Amniotic epithelial cell (primary cell): ENCODE results near the gene MTF2.
"Not testable (repeated sequence)": the region's sequence is repeated elsewhere in the genome, so short reads cannot be mapped to it uniquely, and the experiment has no call there.

Experiments
- DNase-seq: peaks from one replicate; pipeline ENCODE4 v3.0.0-alpha.2; 2010; ENCODE audit warnings: low read depth

MTF2 gene

DNA sequence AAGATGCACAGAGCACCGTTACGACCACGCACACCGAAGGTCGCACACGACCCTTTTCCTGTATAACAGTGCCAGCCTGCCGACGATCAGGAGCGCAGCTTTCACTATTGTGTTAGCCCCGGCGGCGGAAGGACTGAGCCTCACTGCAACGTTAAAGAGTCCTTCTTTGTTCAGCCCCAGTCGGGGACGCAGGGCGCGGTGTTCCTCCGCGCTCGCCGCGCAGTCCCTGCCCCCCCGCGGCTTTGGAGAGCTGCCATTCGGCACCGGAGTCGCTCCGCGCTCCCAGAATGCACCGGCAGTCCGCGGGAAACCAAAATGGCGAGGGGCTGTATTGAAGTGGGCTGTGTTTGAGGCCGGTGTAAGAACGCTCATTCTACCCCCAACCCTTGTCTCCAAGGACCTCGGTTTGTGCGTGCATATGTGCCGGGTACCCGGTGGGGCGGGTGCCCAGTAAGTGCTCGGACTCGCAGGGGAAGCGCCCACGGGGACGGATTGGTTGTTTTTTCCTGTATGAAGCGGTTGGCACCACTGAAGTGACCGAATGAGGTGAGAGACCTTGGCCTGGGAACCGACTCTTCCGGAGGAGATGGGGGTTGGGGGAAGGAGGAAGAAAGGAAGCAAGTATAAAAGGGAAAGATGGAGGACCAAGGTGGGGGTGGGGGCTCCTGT, at the start of gene MTF2:
MTF2 (plus strand) TSS at position 298 of the 669 bp plus-strand sequence; CDS start at position 542, 244 bp downstream.
- peak; percentile 97 for DNase-seq

DNA sequence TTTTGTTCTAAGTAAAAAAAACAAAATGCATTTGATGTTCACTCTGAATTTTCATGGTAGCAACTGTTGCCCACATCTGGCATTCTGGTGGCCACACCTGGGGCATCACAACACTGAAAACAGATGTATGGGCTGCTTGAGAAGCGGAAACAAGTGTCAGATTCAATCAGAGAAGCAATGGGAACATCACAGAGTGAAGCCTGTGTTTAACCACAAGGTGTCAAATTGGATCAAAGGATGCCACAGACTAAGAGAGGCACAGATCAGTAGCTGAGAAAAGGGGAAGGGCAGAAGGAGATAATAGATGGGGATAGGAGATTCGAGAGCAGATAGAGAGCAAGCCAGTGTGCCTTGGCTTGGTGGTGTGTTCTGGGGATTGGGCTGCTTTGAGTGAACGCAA, 49.8 kb upstream of the MTF2 start:
- no peak for DNase-seq

DNA sequence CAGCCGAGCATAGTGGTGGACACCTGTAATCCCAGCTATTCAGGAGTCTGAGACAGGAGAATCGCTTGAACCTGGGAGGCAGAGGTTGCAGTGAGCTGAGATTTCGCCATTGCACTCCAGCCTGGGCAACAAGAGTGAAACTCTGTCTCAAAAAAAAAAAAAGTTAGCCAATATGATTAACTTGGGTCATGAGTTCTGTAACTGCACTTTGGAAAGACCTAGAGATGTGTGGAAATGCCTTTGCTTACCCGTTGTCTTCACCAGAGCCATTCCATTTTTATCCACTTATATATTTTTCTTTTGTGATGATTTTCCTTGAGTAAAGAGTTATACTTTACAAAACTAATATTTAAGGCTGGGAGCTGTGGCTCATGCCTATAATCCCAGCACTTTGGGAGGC, 48.9 kb upstream of the MTF2 start:
- DNase-seq, result not testable (repeated sequence)

DNA sequence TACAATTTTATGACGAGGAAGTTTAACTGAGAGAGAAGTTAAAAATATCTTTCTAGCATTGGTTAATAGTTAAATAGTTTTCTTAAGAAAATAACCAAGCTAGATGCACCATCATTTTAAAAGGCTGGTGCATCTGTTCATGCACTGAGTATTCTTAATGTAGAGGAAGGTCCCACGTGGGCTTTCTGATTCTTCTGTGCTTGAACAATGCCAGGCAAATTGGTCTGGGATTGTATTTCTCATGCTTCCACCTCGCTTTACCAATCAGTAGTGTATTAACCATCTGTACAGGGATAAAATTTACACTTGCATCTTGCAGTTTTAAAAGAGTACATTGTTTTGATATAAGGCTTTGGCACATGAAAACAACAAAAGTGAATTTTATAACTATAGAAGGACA, 47.4 kb upstream of the MTF2 start:
- no peak for DNase-seq

DNA sequence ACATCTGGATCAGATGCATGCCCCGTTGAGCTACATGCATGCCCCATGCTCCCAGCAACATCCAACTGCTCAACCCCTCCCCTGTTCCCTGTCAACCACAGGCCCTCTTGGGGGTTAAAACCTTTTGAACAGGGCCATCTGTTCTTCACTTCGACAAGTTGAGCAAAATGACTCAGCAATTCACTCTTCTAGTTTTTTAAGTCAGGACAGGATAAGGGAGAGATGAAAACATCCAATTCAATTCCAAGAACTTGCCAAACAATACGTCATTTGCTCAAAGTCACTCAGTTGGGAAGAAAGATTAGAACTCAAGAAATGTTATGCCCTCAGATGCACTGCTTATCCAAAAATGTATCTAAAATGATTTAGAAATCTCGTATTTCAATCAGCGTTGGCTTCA, 46.1 kb upstream of the MTF2 start:
- no peak for DNase-seq

DNA sequence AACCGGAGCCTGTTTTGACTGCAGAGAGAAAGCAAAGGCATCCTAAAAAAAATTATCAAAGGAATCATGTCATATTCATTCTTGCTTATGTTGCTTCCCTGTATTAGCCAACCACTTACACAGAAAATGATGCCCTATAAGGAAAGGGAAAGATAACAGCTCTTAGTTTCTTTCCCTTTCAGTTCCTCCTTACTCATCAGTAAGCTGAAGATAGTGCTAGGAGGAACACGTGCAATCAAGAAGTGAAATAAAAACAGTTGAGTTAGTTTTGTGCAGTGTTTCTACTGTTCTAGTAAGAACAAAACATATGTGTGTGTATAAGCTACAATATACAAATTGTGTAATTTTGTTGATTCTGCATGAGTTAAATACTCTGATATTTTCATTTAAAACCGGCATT, 45.3 kb upstream of the MTF2 start:
- DNase-seq, result peak; percentile 74

DNA sequence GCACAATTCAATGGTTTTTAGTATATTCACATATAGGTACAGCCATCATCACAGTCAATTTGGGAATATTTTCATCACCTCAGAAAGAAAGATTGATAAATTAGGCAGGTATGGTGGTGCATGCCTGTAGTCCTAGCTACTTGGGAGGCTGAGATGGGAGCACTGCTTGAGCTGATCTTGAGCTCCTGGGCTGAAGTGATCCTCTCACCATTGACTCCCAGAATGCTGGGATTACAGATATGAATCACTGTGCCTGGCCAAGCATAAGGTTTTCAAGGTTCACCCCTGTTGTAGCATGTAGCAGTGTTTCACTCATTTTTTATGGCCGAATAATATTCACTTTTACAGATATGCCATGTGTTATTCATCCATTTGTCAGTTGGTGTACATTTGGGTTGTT, 44.7 kb upstream of the MTF2 start:
- no peak for DNase-seq

DNA sequence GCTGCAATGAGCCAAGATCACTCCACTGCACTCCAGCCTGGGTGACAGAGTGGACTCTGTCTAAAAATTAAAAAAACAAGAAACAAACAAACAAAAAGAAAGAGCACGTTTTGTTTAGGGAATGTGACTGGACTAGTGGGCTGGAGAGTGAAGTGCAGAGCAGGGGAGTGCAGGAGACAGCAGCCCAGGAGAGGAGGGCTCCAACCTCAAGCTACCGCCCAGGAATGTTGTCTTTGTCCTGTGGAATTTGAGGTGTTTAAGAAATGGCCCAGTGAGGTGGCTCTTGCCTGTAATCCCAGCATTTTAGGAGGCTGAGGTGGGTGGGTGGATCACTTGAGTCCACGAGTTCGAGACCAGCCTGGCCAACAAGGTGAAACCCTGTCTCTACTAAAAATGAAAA, 42.4 kb upstream of the MTF2 start:
- DNase-seq, result no peak

DNA sequence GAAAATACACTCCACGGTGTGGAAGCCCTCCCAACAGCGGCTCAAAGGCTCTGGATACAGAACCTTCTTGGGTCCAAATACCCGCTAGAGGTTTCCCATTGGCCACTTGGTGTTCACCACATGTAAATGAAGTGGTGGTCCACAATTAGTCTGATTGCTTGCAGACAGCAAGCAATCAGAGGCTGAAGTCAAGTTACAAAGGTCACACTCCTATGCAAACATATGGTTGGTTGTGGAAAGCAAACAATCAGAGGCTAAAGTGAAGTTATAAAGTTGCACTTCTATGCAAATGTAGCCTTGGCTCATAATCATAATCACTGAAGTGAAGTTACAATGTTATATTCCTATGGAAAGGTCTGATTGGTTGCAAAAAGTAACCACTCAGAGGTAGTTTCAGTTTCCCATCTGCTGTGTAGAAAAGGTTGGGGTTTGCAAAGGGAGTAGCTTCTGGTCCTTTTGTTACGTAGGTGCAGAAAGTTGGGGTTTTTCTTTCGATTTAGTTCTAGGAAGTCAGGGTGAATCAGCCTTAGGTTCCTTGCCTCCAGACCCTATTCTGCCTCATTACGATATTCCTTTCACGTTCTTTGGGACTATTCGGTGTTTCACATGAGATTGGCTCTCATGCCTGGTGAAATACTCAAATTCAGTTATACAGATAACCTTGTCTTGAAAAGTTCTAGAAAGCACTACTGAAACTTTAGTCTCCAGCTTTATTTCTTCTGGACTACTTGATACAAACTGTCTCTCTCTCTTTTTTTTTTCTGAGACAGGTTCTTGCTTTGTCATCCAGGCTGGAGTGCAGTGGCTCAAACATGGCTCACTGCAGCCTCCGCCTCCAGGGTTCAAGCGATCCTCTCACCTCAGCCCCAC, 36.7 kb upstream of the MTF2 start:
- DNase-seq, result no peak

DNA sequence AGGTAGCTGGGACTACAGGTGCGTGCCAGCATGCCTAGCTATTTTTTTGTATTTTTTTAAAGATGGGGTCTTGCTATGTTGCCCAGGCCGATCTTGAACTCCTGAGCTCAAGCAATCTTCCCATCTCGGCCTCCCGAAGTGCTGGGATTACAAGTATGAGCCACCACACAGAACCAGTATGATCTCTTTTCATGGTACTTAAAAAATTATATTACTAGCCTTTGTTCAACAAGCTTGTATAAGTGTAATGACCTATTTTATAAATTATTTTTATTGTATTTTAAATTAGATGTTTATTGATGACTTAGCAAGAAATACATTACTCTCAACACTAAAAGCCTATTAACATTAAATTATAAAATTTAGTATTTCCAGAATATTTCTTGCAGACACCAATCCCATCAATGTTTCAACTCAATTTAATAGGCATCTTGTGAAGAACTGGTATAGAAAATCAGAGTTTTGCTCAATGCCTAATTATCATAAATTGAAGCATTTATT, 36.0 kb upstream of the MTF2 start:
- DNase-seq, result no peak

DNA sequence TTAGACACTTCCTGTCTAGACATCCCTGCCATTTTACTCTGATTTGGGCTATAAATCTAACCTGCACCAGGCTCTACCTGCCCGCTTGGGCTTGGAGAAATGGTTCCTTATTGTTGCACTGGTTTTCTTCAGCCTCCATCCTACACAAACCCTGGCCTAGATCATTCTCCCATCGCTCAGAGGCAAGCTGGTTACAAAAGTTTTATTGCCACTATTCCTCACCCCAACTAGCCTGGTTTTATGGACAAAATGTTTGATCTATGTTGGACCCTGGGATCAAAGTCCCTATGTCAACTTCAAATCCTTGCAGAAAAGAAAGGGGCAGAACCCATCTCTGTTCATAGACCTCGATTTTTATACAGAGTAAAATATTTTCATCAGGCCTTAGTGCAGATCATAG, 31.5 kb upstream of the MTF2 start:
- no peak for DNase-seq

DNA sequence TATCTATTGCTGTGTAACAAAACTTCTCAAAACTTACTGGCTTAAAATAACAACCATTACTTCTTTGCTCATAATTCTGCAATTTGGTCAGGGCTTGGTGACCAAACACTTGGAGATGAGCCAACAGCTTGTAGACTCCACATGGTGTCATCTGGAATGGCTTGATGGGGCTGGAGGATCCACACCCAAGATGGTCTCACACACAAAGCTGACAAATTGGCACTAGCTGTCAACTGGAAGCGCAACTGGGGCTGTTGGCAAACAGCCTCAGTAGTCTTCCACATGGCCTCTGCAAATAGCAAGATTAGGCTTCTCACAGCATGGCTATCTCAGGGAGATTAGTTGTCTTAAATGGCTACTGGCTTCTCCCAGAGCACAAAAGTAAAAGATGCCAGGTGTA, 27.1 kb upstream of the MTF2 start:
- no peak for DNase-seq

DNA sequence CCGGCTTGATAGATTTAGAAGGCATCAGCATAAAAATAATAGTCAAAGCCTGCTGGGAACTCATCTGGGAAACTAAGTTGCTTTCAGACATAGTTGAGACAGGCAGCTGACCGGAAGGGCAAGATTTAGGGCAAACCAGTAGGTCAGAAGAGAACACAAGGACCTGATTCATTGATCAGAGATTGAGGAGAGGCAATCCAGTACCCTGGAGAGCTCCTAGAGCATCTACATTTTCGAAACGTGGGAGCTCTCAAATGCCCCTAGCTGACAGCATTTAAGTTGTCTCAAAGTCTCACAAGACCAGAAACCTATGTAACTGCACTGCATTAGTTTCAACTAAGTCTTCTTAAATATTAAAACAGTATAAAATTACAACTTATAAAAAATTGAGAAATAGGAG, 22.9 kb upstream of the MTF2 start:
- DNase-seq, result peak; percentile 33

DNA sequence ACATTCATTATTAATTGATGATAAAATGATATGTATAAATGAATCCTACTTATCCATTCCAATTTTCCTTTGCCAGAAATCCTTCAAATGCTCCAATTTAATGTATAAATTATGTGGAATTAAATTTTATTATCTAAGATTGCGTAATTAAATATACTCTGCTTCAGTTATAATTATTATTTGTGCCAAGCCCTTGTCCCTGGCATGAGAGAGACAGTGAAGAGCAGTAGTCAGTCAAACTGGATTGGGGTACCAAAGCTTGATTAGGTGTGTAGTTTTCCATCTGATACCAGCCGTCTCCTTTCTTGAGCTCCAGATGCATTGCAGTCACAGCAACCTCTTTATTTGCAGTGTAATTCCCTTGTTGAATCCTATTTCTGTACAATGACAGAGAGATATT, 22.4 kb upstream of the MTF2 start:
- no peak for DNase-seq

DNA sequence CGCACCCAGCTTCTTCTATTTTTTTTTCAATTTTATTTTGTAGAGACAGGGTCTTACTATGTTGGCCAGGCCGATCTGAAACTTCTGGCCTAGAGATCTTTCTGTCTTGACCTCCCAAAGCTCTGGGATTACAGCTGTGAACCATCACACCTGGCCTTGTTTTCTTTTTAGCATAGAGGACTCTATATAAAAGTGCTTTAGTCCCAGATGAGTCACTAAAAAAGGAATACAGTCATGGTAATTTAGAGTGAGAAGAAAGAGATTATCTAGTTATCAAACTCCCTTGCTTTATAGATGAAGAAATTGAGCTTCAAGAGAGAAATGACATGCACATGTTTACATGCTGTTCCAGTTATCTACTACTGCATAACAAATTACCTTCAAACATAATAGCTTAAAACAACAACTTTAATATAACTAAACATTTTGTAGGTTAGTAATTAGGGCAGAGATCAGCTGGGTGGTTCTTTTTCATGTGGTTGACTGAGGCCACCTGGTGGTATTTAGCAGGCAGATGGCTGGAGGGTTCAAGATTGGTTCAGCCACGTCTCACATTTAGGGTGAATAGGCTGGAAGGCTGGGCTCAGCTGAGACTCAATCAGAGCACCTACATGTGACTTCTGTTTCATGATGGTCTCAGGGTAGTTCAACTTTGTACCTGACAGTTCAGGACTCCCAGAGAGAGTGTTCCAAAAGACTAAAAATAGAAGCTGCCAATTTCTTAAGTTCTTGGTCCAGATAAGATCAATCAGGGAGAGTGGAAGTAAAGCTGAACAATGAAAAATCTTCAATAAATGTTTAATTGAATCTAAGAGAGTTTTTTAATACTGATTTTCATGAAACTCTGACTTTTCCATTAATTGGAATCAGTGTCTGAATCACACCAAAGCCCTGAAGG, 16.9 kb upstream of the MTF2 start:
- peak; percentile 48 for DNase-seq

DNA sequence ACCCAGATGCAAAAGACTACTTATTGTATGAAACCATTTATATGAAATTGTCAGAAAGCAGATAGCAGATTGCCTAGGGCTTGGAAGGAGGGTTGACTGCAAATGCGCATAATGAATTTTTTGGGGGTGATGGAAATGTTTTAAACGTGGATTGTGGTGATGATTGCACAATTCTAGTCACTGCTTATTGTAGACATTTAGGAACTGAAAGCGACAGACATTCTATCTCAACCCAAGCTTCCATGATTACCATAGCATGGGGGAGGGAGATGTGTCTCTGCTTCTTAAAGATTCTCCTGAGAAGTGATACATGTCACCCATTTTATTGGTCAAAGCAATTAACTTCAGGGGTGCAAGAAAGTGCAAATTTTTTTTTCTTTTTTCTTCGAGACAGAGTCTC, 2.8 kb upstream of the MTF2 start:
- DNase-seq, result no peak

DNA sequence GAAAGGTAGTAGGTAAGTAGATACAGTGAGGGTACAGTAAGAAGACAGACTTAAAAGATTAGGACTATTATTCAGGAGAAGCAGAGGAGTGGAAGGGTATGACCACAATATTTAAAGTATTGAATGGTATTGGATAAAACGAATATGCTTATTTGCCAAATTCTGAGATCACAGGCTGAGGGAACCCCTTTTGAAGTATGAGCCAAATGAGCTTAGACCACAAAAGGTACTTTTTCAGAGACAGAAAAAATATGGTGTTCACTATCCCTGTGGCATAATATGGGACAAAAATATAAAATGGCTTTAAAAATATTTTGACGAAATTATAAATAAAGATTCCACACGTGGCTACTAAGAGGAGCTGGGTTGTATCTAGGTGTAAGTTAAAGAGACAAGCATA, 880 bp upstream of the MTF2 start:
- no peak for DNase-seq

DNA sequence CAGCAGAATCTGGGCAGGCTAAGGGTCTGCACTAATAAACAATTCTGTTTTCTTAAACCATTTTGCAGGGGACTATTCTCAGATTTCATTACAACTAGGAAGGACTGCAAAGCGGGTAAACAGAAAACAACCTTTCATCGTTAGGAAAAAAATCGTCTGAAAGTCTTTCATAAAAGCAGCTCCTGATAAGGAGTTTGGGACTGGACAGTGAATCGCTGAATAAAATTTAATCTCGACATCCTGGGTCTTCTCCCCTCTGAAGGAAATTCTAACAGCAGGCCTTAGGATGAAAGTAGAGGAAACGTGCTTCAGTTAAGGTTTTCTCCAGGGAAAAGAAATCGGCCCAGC, 471 bp upstream of the MTF2 start:
- DNase-seq, result no peak

DNA sequence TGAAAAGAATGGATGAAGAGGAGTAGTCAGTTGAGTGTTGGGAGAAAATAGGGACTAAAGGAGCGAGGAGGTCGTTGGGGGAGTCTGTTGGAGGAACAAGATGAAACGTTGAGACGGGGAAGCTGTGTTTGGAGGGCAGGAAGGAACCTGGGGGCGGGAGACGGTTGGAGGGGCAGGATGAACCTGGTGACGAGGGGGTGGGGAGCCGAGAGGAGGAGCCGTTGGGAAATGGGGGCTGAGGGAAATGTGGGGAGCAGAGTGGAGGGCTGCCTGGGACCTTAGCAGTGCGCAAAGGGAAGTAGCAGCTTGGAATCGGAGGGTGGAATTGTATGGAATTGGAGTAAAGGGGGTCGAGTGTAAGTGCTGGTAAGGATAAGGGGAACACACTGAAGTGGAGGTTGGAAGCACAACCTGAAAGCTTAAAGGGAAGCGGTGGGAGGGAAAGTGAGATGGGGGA, 630 bp downstream of the MTF2 start:
- no peak for DNase-seq

DNA sequence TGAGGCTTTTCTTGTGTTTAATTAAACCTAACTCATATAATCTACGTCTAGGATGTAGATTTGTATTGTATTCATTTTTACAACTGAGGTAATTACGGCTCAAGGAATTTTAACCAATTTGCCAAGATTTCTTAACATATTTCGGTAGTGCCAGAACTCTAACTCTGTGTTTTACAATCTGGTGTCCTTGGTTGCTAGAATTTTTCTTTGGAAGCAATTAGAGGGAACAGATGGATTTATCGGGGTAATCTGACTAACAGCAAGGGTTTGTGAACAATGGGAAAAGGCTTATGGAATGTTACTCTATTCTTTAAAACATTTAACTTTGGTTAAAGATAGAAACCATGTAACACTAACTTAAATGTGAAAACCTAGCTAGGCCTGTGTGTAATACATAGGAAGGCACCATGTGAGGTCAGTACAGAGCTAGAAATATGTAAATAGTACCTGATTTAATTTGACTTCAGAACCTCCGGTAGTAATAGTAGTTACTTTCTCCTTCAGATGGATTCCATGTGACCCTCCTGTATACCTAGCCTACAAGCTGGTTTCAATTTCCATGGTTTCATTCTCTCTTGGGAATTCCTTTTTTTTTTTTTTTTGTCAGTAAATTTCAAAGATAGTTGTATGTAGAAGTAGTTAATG, 1.2 kb downstream of the MTF2 start:
- peak; percentile 83 for DNase-seq

DNA sequence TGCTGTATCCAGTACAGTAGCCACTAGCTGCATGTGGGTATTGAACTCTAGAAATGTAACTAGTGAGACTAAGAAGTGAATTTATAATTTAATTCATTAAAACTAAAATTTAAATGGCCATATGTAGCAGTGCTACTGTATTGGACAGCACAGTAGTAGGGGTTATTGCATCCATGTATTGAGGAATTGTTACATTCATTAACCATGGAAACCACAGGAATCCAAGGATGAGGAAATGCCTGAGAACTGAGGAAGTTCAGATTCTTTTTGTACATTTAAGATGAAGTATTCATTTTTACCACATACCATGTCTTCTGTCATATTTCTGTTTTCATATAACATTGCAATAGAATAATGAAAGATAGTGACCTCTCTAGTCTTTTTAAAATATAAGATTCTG, 2.6 kb downstream of the MTF2 start:
- DNase-seq, result peak; percentile 94

DNA sequence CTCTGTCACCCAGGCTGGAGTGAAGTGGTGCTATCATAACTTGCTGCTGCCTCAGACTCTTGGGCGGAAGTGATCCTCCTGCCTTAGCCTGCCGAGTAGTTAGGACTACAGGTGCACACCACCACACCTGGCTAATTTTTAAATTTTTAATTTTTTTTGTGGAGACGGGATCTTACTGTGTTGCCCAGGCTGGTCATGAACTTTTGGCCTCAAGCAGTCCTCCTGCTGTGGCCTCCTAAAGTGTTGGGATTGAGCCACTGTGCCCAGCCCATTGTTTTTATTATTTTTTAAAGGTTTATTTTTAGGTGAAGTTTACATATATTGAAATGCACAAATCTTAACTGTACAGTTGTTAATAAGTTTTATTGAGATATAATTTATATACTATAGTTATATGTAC, 3.2 kb downstream of the MTF2 start:
- no peak for DNase-seq
